NT2/D1 (cell line): ENCODE results near the gene NT5C3B.

Source experiments
- YY1 ChIP-seq: IDR thresholded peaks from 2 replicates; pipeline ENCODE4 v1.6.1; 2011; ENCODE audit not compliant: insufficient read length, insufficient read depth
- ZNF274 ChIP-seq: IDR thresholded peaks from 2 replicates; pipeline ENCODE4 v1.6.1; 2011; ENCODE audit warnings: mild to moderate bottlenecking, low read depth, low read length

DNA sequence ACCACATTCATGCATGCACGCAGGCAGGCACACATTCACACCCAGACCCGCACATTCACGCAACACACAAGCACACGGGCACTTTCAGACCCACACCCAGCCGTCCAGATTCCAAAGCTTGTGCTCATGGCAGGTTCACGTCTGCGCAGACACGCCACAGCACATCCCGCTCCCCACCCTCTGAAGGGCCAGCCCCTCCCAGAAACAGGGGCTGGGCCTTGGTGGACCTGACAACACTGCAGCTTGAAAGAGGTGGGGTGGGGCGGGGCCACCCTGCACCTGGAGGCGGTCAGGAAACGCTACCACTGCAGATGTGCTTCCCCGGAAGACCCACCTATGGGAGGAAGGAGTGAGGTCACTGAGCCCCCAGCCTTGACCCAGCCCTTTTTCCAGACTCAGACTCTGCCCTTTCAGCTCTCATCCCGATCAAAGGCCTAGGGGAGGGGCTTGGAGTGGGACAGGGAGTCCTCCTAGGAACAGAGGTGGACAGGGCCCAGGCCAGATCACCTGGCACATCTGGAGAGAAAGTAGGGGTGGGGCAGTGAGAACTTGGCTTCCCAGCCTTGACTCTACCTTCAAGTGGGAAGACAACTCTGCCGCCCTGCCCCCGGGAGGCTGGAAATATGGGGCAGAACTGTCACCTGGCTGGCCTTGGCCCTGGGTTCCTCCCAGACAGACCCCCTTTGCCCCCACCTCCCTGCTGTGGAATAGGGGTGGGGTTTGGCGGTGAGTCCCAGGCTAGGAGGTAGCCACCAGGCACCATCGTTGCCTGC lies 35.2 kb downstream of the NT5C3B start:
- TF ChIP-seq YY1 (no peak), ZNF274 (no peak)
